Activated T-helper 1 cell treated with Interleukin-2 at 50 U/mL for 16 hours (primary cell): Measurements from ENCODE around the gene PPP1R7.

Experiments
- DNase-seq: peaks from one replicate; pipeline ENCODE4 v3.0.0-alpha.2; 2020; ENCODE audit warnings: low read depth

The PPP1R7 gene

GRCh38 chr2:241168366-241168765, 18.1 kb downstream of the PPP1R7 start:
- DNase-seq: no peak

GRCh38 chr2:241173557-241173956, 23.3 kb downstream of the PPP1R7 start:
- DNase-seq: no peak

GRCh38 chr2:241177526-241178334, 27.5 kb downstream of the PPP1R7 start:
- no peak for DNase-seq

- no peak for DNase-seq
These were observed 28.7 kb downstream of the PPP1R7 start for GRCh38 chr2:241178961-241179360.

DNA sequence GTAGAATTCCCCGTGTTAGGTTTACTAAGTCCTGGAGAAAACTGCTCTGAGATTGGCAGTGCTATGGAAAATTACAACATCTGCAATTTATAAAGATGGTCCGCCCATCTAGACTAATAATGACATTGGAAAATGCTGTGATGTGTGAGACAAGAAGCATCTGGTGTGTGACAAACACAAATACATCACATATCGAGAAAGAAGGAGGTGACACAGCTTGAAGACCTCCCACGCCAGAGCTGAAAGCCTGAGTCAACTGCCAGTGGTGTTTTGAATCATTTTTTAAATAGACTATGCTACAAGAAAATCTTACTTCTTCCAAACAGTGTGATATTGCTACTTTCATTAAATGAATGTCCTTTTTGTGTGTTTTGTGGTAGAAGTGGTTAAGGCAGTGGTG, 29.6 kb downstream of the PPP1R7 start:
- no peak for DNase-seq

DNA sequence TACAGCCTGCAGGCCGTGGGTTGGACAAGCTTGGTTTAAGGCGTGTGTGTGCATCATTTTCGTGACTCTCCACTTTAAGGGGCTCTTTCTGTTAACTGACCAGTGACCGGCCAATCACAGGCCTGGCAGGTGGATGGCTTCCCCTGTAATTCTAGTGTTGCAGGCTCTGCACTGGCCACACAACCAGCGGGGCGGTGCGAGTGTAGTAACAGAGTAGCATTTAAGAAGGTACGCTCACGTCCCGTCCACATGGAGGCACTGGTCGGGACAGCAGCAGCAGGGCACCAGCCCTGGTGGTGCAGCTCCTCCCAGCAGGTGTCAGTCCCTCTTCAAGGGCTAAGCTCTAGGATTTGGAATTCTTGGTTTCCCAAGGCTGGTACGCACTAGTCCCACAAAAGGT, 30.2 kb downstream of the PPP1R7 start:
- no peak for DNase-seq

GRCh38 chr2:241182126-241182525, 31.9 kb downstream of the PPP1R7 start:
- no peak for DNase-seq

GRCh38 chr2:241182531-241183133, 32.4 kb downstream of the PPP1R7 start:
- no peak for DNase-seq

- no peak for DNase-seq
These were observed 33.0 kb downstream of the PPP1R7 start for GRCh38 chr2:241183221-241183620.

DNA sequence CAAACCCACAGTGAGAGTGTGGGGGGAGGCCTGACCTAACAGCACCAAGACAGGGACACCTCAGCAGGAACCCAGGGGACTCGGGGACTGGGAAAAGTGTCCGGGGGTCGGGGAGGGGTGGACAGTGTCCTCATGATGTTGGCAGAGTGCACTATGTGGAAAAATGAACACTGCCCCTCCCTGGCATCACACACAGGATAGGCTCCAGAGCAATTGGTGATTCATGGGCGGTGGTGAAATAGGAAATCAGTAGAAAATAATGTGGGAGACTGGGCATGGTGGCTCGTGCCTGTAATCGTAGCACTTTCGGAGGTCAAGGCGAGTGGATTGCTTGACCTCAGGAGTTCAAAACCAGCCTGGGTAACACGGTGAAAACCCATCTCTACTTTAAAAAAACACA, 34.6 kb downstream of the PPP1R7 start:
- no peak for DNase-seq

DNA sequence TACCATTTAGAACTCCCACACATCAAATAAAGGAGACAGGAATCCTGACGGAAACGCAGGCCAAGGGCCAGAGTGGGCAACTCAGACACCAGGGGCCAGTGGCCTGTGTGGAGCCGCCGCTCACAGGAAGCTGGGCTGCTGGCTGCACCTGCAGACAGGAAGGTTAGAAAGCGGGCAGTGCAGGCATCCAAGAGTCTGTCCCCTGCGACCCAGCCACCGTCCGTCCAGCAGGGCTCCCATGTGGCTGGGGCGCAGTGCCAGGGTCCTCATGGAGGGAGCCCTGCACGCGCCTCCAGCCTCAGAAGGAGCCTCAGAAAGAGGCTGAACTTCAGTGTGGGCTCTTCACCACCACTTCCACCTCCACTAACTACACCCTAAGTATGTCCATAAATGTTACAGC, 35.7 kb downstream of the PPP1R7 start:
- DNase-seq: no peak

- no peak for DNase-seq
These were observed 37.0 kb downstream of the PPP1R7 start for GRCh38 chr2:241187101-241187917.

DNA sequence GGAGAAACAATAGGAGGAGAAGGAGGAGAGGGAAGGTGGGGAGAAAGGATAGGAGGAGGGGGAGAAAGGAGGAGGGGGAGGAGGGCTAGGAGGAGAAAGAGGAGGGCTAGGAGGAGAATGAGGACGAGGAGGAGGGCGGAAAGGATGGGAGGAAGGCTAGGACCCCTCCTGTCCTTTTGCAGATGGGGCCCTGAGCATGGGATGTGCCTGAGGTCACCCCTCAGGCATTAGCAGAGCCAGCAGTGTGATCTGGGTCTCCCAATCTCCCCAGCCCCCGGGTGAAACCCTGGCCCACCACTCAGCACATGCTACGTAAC, 37.6 kb downstream of the PPP1R7 start:
- DNase-seq: no peak

GRCh38 chr2:241188361-241189092, 38.3 kb downstream of the PPP1R7 start, which contains the start of gene ANO7:
TSS of gene ANO7 (plus strand) at chr2:241188677. CDS start at chr2:241190064, 1,387 bp downstream.
- no peak for DNase-seq

- DNase-seq: no peak
These were observed 39.0 kb downstream of the PPP1R7 start for GRCh38 chr2:241189093-241189855.

- no peak for DNase-seq
These were observed 39.6 kb downstream of the PPP1R7 start for GRCh38 chr2:241189856-241190201.

DNA sequence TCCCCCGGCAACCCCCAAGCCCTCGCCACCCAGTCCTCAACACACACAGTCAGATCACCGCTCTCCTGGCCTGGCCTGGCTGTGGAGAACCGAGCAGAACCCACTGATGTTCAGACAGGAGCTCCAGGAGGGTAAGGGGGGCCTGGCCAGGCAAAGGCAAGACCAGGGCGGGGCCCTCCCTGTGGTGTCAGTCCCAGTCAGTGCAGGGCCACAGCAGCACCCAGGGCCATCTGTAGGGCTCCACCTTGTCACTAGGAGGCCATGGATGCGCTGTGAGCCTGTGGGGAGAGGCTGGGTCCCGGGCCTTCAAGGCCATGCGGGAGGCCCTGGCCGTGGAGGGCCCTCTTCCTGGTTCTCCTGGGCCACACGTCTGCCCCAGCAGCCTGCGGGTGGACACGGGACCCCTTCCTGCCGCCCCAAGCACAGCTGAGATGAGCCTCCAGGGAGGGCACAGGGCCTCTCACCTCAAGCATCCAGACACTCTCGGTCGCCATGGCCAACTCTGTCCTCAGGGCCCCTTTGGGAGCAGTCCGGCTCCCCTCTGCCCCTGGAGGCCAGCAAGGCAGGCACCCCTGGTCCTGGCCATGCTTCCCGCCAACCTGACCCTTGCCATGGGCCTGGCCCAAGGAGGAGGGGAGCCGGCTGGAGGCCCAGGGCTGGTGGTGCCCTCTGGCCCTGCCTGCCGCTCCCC, 40.2 kb downstream of the PPP1R7 start:
- DNase-seq: no peak

DNA sequence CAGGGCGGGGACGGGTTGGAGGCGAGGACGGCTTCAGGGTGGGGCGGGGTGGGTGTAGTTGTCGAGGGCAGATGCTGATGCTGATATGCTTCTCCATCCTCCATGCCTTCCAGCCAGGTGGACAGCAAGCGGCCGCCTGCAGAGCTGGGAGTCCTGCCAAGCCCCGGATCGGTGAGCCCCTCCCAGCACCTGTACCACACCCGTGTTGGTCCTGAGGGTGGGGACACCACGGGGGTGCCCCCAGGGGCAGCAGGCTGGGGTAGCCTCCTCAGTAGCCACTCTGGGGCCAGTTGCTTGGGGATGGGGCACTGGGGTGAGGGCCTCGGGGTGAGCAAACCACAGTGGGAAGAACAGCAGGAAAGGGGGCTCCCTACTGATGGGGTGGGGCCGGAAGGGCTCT, 40.8 kb downstream of the PPP1R7 start:
- DNase-seq: no peak

DNA sequence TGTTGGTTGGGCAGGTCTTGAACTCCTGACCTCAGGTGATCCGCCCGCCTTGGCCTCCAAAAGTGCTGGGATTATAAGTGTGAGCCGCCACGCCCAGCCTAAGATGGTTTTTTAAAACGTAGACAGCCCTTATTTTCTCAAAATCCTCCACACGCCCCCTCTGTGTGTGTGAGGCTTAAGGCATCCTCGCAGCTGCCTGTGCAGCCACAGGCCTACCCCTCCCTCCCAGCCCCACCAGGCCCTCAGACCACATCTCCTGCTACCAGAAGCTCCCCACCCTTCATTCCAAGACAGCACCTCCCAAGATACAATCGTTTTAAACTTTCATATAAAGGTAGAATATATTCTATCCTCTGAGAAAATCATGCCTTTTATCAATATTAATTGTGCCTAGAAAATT, 43.0 kb downstream of the PPP1R7 start:
- DNase-seq: no peak

GRCh38 chr2:241194811-241195210, 44.5 kb downstream of the PPP1R7 start:
- no peak for DNase-seq

GRCh38 chr2:241195506-241196130, 45.4 kb downstream of the PPP1R7 start:
- DNase-seq: no peak
